Activated T-cell treated with anti-CD3 and anti-CD28 coated beads, Interleukin-2, amount 50 U/mL, for 24 hours (primary cell): ENCODE results near the gene LRRC75A.

Experiments
- DNase-seq: peaks from one replicate; pipeline ENCODE4 v3.0.0-alpha.2; 2020
- H3K27ac Mint-ChIP-seq: 2 replicates; pipeline ENCODE4 v1.8.0; 2020; ENCODE audit warnings: mild to moderate bottlenecking, mixed read lengths
- H3K27me3 Mint-ChIP-seq: 2 replicates; pipeline ENCODE4 v1.8.0; 2020; ENCODE audit warnings: mixed read lengths
- H3K36me3 Mint-ChIP-seq: 2 replicates; pipeline ENCODE4 v1.8.0; 2020; ENCODE audit warnings: low read depth, mixed read lengths
- H3K4me1 Mint-ChIP-seq: 2 replicates; pipeline ENCODE4 v1.8.0; 2020; ENCODE audit warnings: low read depth, mixed read lengths
- H3K4me3 Mint-ChIP-seq: 2 replicates; pipeline ENCODE4 v1.8.0; 2020; ENCODE audit warnings: mild to moderate bottlenecking, moderate library complexity, mixed read lengths
- H3K9me3 Mint-ChIP-seq: 2 replicates; pipeline ENCODE4 v1.8.0; 2020; ENCODE audit warnings: mixed read lengths

LRRC75A gene

GRCh38 chr17:16471295-16471694, 20.7 kb downstream of the LRRC75A start:
- Mint-ChIP-seq H3K4me3 (no peak overlapping the region), H3K9me3 (no peaks in the 10 kb centered on the region), H3K36me3 (no peaks in the 10 kb centered on the region), H3K27ac (no peak overlapping the region), H3K27me3 (no peaks in the 10 kb centered on the region), H3K4me1 (no peaks in the 10 kb centered on the region)
- no peak for DNase-seq

DNA sequence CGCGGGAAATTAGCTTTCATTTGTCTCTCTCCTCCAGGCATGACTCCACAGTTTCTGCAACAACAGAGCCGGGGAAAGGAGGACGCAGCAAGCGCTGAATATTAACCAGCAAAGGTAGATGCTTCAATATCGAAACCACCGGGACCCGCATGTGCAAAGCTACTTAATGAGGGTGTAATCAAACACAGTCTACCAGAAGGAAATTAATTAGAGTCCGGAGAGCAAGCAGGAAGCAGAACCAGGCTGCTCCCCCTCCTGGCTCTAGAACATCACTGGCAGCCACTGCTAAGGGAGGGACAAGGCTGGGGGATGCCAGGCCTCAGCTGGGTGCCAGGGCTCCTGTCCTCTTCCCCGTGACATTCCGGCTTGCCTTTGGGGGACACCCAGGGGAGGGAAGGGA, 21.7 kb downstream of the LRRC75A start:
- H3K36me3 Mint-ChIP-seq = no peaks in the 10 kb centered on the region

DNA sequence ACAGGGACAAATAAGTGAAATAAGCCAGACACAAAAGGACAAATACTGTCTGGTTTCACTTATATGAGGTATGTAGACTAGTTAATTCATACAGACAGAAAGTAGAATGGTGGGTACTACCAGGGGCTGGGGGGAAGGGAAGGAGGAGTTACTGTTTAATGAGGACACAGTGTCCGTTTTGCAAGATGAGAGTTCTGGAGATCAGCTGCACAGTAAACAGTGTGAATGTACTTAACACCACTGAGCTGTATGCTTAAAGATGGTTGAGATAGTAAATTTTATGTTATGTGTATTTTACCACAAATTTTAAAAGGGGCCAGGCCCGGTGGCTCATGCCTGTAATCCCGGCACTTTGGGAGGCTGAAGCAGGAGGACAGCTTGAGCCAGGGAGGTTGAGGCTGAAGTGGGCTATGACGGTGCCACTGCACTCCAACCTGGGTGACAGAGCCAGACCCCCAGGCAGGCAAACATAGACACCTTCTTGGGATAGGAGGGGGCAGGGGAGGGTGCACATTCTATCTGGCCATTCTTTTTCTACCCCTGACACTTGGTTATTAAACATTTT, 23.5 kb downstream of the LRRC75A start:
- Mint-ChIP-seq H3K27me3 (no peaks in the 10 kb centered on the region), H3K36me3 (peaks cover 4% of the 10 kb centered on the region), H3K4me1 (no peaks in the 10 kb centered on the region), H3K9me3 (no peaks in the 10 kb centered on the region), H3K4me3 (no peak overlapping the region), H3K27ac (no peak overlapping the region)
- DNase-seq = no peak

More for the DNA sequence above, 21.7 kb downstream of the LRRC75A start:
- Mint-ChIP-seq H3K4me1 (no peaks in the 10 kb centered on the region), H3K27ac (no peak overlapping the region), H3K27me3 (no peaks in the 10 kb centered on the region), H3K4me3 (no peak overlapping the region), H3K9me3 (no peaks in the 10 kb centered on the region)
- DNase-seq = no peak

DNA sequence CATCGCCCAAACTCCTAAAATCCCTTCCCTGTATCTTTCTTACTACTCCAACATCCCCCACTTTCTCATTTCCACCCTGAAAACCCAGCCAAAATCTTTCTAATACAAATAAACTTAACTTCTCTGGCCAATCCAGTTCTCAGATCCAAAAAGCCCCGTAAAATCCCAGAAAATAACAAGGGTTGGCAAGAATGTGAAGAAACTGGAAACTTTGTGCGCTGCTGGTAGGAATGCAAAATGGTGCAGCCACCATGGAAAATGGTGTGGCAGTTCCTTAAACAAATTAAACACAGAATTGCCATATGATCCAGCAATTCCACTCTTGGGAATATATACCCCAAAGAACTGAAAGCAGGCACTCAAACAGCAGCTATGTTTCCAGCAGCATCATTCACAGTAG, 24.1 kb downstream of the LRRC75A start:
- DNase-seq = no peak
- Mint-ChIP-seq H3K4me1 (no peaks in the 10 kb centered on the region), H3K36me3 (peaks cover 8% of the 10 kb centered on the region), H3K4me3 (no peak overlapping the region), H3K27ac (no peak overlapping the region), H3K9me3 (no peaks in the 10 kb centered on the region), H3K27me3 (no peaks in the 10 kb centered on the region)

- no peaks in the 10 kb centered on the region for H3K4me1 Mint-ChIP-seq
- DNase-seq = no peak
- H3K27ac Mint-ChIP-seq = no peak overlapping the region
- peaks cover 12% of the 10 kb centered on the region for H3K36me3 Mint-ChIP-seq
- H3K27me3 Mint-ChIP-seq = no peaks in the 10 kb centered on the region
- H3K4me3 Mint-ChIP-seq = no peak overlapping the region
- no peaks in the 10 kb centered on the region for H3K9me3 Mint-ChIP-seq
Observed at GRCh38 chr17:16467044-16467443, 24.9 kb downstream of the LRRC75A start.

- Mint-ChIP-seq H3K27ac (no peak overlapping the region), H3K4me1 (no peaks in the 10 kb centered on the region), H3K36me3 (peaks cover 14% of the 10 kb centered on the region), H3K27me3 (no peaks in the 10 kb centered on the region), H3K9me3 (no peaks in the 10 kb centered on the region), H3K4me3 (no peak overlapping the region)
- DNase-seq = no peak
Observed at GRCh38 chr17:16466407-16466806, 25.6 kb downstream of the LRRC75A start.

- no peak for DNase-seq
- Mint-ChIP-seq H3K27me3 (no peaks in the 10 kb centered on the region), H3K4me1 (no peaks in the 10 kb centered on the region), H3K36me3 (peaks cover 19% of the 10 kb centered on the region), H3K9me3 (no peaks in the 10 kb centered on the region), H3K27ac (no peak overlapping the region), H3K4me3 (no peak overlapping the region)
Observed at GRCh38 chr17:16465861-16466338, 26.1 kb downstream of the LRRC75A start.

- no peaks in the 10 kb centered on the region for H3K9me3 Mint-ChIP-seq
- no peak overlapping the region for H3K4me3 Mint-ChIP-seq
- H3K36me3 Mint-ChIP-seq = peaks cover 25% of the 10 kb centered on the region
- H3K27ac Mint-ChIP-seq = no peak overlapping the region
- no peak for DNase-seq
- H3K27me3 Mint-ChIP-seq = no peaks in the 10 kb centered on the region
- no peaks in the 10 kb centered on the region for H3K4me1 Mint-ChIP-seq
Observed at GRCh38 chr17:16465052-16465312, 27.0 kb downstream of the LRRC75A start.

GRCh38 chr17:16464303-16465051, 27.5 kb downstream of the LRRC75A start:
- H3K27ac Mint-ChIP-seq = no peak overlapping the region

DNA sequence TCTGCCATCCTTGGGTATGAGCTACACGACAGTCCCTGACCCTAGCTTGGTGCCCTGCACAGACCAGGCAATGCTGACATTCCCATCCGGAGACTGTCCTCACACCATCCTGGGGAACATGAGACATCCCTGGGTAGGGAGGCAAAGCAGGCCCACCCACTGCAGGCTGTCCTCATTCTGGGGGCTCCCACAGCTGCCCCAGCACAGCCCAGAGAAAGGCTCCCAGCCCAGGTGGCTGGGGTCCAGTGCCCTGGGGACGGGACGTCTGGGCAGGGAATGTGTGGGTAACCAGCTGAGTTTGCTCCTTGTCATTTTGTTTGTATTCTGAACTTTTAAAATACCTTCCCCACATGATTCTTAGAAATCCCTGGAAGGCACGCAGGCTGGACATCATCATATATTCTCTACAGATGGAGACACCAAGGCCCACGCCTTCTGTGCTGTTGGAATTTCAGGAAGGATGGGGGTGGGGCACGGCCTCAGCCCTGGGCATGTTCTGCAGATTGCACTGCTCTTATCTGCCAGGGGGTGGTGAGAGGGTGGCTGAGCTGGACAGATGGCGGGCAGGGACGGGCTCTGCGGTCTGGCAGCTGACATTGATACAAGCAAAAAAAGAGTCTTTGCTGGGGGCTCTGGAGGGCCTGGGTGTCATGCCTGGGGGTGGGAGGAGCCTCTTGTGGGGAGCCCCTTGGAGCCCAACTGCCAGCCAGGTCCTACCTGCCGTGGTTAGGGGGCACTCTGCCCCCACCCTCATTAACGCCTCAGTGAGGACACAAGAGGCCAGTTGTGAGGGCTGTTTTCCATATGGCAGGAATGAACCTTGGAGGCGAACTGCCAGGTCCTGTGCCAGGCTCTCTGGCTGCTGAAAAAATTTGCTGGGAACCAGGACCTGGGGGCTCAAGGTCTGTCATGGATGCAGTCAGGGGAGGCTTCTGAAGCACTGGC, 28.4 kb downstream of the LRRC75A start:
- no peaks in the 10 kb centered on the region for H3K4me1 Mint-ChIP-seq
- H3K36me3 Mint-ChIP-seq = peaks cover 33% of the 10 kb centered on the region
- H3K4me3 Mint-ChIP-seq = no peak overlapping the region
- no peak overlapping the region for H3K27ac Mint-ChIP-seq
- no peaks in the 10 kb centered on the region for H3K9me3 Mint-ChIP-seq
- H3K27me3 Mint-ChIP-seq = no peaks in the 10 kb centered on the region
- DNase-seq = no peak

More at GRCh38 chr17:16464303-16465051, 27.5 kb downstream of the LRRC75A start:
- no peak for DNase-seq
- H3K27me3 Mint-ChIP-seq = no peaks in the 10 kb centered on the region
- H3K9me3 Mint-ChIP-seq = no peaks in the 10 kb centered on the region
- no peaks in the 10 kb centered on the region for H3K4me1 Mint-ChIP-seq
- H3K36me3 Mint-ChIP-seq = peaks cover 26% of the 10 kb centered on the region
- no peak overlapping the region for H3K4me3 Mint-ChIP-seq

- no peak for DNase-seq
- Mint-ChIP-seq H3K4me3 (no peak overlapping the region), H3K36me3 (peaks cover 40% of the 10 kb centered on the region), H3K9me3 (no peaks in the 10 kb centered on the region), H3K4me1 (no peaks in the 10 kb centered on the region), H3K27ac (peak overlapping the region; percentile 44), H3K27me3 (no peaks in the 10 kb centered on the region)
Observed at GRCh38 chr17:16462070-16462864, 29.7 kb downstream of the LRRC75A start.

DNA sequence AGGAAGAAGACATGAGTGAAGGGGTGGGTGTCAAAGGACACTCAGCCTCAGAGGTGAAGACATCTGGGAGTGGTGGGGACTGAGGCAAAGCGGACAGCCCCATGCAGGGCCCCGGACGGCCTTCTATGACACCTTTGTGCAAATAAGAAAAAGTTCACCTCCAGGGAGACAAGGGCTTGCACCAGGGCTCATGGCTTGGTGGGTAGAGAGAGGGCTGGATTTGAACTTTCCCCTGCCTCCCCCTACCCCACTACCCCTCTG, 30.5 kb downstream of the LRRC75A start:
- no peak overlapping the region for H3K27ac Mint-ChIP-seq
- H3K4me1 Mint-ChIP-seq = no peaks in the 10 kb centered on the region
- H3K4me3 Mint-ChIP-seq = no peak overlapping the region
- no peaks in the 10 kb centered on the region for H3K27me3 Mint-ChIP-seq
- no peaks in the 10 kb centered on the region for H3K9me3 Mint-ChIP-seq
- H3K36me3 Mint-ChIP-seq = peaks cover 47% of the 10 kb centered on the region
- DNase-seq = no peak

DNA sequence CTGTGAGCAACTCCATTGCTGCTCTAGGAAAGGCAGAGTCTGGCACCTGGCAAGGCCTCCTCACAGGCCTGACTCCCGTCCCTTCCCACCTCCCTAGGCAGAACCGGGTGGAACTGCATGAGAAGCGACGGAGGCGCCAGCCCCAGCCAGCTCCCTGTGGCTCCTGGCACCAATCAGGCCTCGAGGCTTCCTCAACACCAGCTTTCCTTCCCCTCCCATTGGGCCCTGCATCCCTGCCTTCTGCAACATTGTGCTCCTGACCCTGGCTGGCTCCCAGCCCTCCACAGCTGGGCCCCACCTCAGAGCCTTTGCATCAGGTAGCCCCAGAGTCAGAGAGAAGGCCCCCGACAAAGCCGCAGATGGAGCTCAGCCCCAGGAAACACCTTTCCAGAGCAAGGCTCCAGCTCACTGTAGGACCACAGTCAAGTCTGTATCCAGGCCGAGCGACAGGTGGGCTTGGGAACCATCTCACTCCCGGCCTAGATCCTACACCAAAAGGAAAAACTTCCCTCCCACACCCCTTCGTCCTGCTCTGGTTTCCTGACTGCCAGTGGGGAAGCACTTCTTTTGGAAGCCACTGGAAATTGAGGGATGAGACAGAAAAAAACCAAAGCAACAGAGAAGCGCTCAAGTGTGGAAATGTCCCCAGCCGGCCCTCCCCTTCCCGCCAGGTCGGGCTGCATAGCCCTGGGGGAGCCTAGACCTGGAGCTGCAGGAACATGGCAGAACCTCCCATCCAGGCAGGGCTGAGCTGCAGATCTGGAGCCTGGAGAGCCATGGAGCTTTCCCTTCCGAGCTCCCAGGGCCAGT, 31.0 kb downstream of the LRRC75A start:
- H3K4me3 Mint-ChIP-seq = no peak overlapping the region
- H3K9me3 Mint-ChIP-seq = no peaks in the 10 kb centered on the region
- no peaks in the 10 kb centered on the region for H3K4me1 Mint-ChIP-seq
- no peak for DNase-seq
- H3K27me3 Mint-ChIP-seq = no peaks in the 10 kb centered on the region
- no peak overlapping the region for H3K27ac Mint-ChIP-seq
- H3K36me3 Mint-ChIP-seq = peaks cover 50% of the 10 kb centered on the region
